T-helper 2 cell treated with Interferon-gamma antibody and Interleukin-4, amounts not matched to agents 5 μg/mL and 100 μg/mL, for 36 hours (primary cell): ENCODE data around the gene GLRX2.

ENCODE experiments used
- DNase-seq: peaks from one replicate; pipeline ENCODE4 v3.0.0; 2021; ENCODE audit warnings: low spot score
- H3K27ac Mint-ChIP-seq: one replicate; pipeline ENCODE4 v1.8.0; 2021; ENCODE audit warnings: mild to moderate bottlenecking, mixed read lengths
- H3K27me3 Mint-ChIP-seq: one replicate; pipeline ENCODE4 v1.8.0; 2021; ENCODE audit warnings: low read depth, mixed read lengths
- H3K36me3 Mint-ChIP-seq: one replicate; pipeline ENCODE4 v1.8.0; 2021; ENCODE audit warnings: low read depth, mixed read lengths
- H3K4me1 Mint-ChIP-seq: one replicate; pipeline ENCODE4 v1.8.0; 2021; ENCODE audit warnings: low read depth, mixed read lengths
- H3K4me3 Mint-ChIP-seq: one replicate; pipeline ENCODE4 v1.8.0; 2022; ENCODE audit warnings: mild to moderate bottlenecking, moderate library complexity, mixed read lengths
- H3K9me3 Mint-ChIP-seq: one replicate; pipeline ENCODE4 v1.8.0; 2021; ENCODE audit warnings: mixed read lengths

The GLRX2 gene, protein sequence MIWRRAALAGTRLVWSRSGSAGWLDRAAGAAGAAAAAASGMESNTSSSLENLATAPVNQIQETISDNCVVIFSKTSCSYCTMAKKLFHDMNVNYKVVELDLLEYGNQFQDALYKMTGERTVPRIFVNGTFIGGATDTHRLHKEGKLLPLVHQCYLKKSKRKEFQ

DNA sequence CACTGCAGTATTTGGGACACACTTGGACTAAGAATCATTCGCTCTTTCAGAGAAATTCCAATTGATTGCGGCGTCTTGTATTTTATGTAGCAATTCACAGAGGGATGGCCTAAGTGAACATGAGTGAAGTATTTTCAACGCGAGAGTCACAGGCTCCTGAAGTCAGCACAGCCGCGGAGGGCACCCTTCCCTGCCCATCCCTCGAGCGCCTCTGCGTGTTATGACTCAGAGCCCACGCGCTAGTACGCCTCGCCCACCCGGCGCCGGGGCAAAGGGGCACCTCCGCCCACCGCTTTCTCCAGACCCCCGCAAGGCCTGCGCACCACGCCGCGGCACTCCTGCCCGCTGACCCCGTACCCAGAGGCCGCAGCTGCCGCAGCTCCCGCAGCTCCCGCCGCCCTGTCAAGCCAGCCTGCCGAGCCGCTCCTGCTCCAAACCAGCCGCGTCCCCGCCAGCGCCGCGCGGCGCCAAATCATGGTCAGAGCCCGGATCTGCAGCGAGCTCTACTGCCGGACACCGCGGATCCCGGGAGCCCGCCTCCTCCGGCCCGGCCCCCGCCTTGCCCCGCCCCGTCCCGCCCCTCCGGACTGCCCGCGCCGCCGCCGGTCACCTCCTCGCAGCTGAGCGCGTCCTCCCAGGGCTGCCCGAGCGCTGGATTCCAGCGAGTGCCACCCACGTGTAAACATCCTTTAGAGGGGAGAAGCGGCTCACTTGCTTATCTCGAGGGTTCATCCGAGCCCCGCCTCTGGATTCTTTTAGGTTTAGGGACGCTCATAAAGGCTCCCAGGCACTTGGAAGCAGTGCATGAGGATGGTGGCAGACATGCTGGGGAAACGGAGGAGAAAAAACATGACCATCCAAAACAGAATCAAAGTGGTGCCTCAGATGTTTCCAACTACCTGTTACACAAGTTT, at the start of gene GLRX2:
Gene GLRX2, minus strand, starts transcription at position 508 of the 914 bp plus-strand sequence. Its CDS starts 32 bp downstream, at position 476.
- peaks cover 4% of the 10 kb centered on the region for H3K27me3 Mint-ChIP-seq
- H3K4me3 Mint-ChIP-seq = peak within 1 kb of the TSS; percentile 90
- H3K9me3 Mint-ChIP-seq = no peaks in the 10 kb centered on the region
- H3K27ac Mint-ChIP-seq = peak within 1 kb of the TSS; percentile 74
- H3K36me3 Mint-ChIP-seq = peaks cover 9% of the 10 kb centered on the region
- peak; percentile 63 for DNase-seq
- H3K4me1 Mint-ChIP-seq = peaks cover 19% of the 10 kb centered on the region

DNA sequence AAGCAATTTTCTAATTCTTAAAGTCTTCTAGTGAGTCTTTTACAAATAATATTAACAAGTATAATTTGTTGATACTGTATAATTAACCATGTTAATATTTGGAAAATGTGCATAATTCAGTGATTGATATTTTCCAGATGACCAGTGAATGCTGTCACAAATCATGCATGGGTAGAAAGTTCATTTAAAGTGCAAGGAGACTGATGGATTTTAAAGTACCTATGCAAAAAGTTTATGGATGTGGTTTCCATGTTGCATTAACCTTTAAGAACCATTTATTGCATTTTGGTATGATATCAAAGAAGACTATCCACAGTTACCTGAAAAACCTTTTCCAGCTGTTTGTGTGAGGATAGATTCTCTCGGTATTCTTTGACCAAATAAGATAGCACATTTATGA, 39.8 kb upstream of the GLRX2 start:
- H3K9me3 Mint-ChIP-seq = no peaks in the 10 kb centered on the region
- H3K27ac Mint-ChIP-seq = no peak overlapping the region
- H3K4me3 Mint-ChIP-seq = no peak overlapping the region

DNA sequence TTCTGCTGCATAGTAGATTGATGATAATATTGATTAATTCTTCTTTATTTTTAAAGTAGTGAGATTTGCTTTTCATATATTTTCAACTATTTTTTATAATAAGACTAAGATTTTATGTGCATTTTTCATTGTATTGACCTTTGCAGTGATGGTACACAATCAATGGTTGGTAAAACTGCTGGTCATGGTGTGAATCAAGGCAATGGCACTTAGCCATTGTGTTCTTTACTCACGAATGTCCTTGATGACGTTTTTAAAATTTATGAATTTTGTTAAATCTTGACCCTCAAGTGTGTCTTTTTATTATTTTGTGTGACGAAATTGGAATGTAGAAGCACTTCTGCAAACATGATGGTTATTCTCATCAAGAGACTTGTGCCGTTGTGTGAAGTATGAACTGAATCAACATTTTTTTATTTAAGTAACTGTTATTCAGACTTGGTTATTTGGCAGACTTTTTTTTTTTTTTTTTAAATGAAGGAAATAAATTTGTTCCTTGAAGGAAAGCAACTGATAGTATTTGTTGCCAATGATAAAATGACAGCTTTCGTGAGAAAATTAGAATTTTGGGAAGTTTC, 39.2 kb upstream of the GLRX2 start:
- Mint-ChIP-seq H3K27me3 (no peaks in the 10 kb centered on the region), H3K4me1 (peaks cover 9% of the 10 kb centered on the region), H3K27ac (no peak overlapping the region), H3K9me3 (no peaks in the 10 kb centered on the region), H3K4me3 (no peak overlapping the region), H3K36me3 (peaks cover 41% of the 10 kb centered on the region)
- DNase-seq = no peak

More for the DNA sequence above, 39.8 kb upstream of the GLRX2 start:
- Mint-ChIP-seq H3K27me3 (no peaks in the 10 kb centered on the region), H3K36me3 (peaks cover 36% of the 10 kb centered on the region), H3K4me1 (peaks cover 9% of the 10 kb centered on the region)
- no peak for DNase-seq

DNA sequence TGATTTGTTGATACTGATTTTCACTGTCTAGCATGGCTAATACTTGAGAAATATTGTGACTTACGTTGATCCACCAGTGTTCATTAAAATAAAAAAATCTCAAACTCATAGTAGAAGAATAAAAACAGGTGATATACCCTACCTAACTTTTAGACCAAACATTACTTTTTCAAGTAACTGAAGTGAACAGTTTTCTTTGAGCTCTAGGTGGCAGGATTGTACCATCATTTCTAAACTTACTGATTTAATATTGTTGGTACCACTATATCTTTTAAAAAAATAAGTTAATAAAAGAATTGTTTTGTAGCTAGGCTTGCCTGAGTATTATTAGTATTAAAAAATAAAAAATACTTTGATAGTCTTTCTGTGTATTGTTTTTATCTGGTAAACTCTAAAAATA, 38.1 kb upstream of the GLRX2 start:
- Mint-ChIP-seq H3K4me1 (peaks cover 10% of the 10 kb centered on the region), H3K27ac (no peak overlapping the region), H3K9me3 (no peaks in the 10 kb centered on the region), H3K4me3 (no peak overlapping the region), H3K36me3 (peaks cover 42% of the 10 kb centered on the region), H3K27me3 (no peaks in the 10 kb centered on the region)
- DNase-seq = no peak

DNA sequence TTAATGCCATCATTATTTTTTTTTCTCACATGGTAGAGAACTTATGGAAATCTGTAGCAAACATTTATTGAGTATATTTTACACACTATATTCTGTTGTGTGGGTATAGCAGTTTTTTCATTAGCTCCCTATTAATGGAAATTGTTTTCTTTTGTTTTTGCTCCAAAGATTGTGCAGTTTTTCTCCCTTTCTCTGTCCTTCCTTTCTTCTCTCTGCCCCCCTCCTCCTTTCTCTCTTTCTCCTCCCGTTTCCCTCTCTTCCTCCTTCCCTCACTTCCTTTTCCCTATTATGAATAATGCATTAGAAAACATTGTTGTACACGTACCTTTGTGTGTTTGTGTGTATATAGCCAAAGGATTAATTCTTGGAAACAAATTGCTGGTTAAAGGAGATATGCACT, 37.2 kb upstream of the GLRX2 start:
- peaks cover 10% of the 10 kb centered on the region for H3K4me1 Mint-ChIP-seq
- no peak overlapping the region for H3K4me3 Mint-ChIP-seq
- H3K27ac Mint-ChIP-seq = no peak overlapping the region
- H3K9me3 Mint-ChIP-seq = no peaks in the 10 kb centered on the region
- no peak for DNase-seq
- no peaks in the 10 kb centered on the region for H3K27me3 Mint-ChIP-seq
- H3K36me3 Mint-ChIP-seq = peaks cover 45% of the 10 kb centered on the region

DNA sequence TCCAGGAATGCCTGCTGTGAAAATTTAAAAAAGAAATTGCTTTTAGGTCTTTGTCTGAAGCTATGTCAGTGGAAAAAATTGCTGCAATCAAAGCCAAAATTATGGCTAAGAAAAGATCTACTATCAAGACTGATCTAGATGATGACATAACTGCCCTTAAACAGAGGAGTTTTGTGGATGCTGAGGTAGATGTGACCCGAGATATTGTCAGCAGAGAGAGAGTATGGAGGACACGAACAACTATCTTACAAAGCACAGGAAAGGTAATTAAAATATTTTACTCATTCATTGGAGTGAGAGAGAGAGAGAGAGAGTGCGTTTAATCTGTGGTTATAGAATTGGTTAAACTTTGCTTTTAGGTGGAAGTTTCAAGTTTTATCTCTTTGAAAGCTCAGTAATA, 36.6 kb upstream of the GLRX2 start:
- peaks cover 10% of the 10 kb centered on the region for H3K4me1 Mint-ChIP-seq
- peak overlapping the region; percentile 60 for H3K27ac Mint-ChIP-seq
- no peak overlapping the region for H3K4me3 Mint-ChIP-seq
- peaks cover 43% of the 10 kb centered on the region for H3K36me3 Mint-ChIP-seq
- DNase-seq = peak; percentile 37
- no peaks in the 10 kb centered on the region for H3K27me3 Mint-ChIP-seq
- H3K9me3 Mint-ChIP-seq = no peaks in the 10 kb centered on the region

DNA sequence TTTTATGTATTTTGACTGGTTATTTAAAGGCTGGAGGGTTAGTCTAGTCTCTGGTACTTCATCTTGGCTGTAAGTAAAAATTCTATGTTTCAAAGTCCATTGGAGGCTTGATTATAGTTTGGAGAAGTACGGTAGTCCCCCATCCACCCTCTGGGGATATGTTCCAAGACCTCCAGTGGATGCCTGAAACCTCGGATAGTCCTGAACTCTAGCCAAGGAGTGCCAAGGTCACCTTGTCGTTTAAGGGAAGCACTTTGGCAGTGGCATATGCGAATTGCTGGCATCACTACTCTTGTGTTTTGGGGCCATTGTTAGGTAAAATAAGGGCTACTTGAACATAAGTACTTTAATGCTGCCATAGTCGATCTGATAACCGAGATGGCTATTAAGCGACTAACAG, 35.0 kb upstream of the GLRX2 start:
- H3K4me1 Mint-ChIP-seq = peaks cover 10% of the 10 kb centered on the region
- H3K4me3 Mint-ChIP-seq = no peak overlapping the region
- no peaks in the 10 kb centered on the region for H3K27me3 Mint-ChIP-seq
- H3K9me3 Mint-ChIP-seq = no peaks in the 10 kb centered on the region
- H3K27ac Mint-ChIP-seq = no peak overlapping the region
- peaks cover 45% of the 10 kb centered on the region for H3K36me3 Mint-ChIP-seq
- no peak for DNase-seq

DNA sequence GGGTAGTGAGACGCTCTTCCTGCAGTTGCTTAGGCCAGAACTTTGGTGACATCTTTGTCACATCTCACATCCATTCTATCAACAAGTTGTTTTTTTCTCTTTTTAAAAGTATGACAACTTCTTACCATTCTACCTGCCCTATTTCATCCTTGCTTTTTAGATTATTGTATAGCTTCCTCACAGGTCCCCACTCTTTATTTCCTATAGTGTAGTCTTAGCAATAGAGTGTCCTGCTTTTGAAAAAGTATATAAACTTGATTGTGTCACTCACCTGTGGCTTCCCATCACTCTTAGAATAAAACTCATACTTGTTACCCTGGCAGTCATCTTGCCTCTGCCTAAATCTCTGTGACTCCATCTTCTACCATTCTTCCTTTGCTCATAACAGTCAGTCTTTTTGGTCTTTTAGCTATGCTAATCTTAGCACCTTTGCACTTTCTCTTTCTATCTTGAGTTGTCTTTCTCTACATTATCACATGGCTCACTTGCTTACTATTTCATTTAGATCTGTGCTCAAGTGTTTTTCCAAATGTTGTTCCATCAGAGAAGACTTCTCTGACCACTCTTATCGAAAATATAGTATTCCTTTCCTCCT, 26.1 kb upstream of the GLRX2 start:
- H3K4me3 Mint-ChIP-seq = no peak overlapping the region
- peaks cover 14% of the 10 kb centered on the region for H3K4me1 Mint-ChIP-seq
- H3K27ac Mint-ChIP-seq = peak overlapping the region; percentile 7
- H3K9me3 Mint-ChIP-seq = no peaks in the 10 kb centered on the region
- peaks cover 40% of the 10 kb centered on the region for H3K36me3 Mint-ChIP-seq
- DNase-seq = no peak
- H3K27me3 Mint-ChIP-seq = no peaks in the 10 kb centered on the region

DNA sequence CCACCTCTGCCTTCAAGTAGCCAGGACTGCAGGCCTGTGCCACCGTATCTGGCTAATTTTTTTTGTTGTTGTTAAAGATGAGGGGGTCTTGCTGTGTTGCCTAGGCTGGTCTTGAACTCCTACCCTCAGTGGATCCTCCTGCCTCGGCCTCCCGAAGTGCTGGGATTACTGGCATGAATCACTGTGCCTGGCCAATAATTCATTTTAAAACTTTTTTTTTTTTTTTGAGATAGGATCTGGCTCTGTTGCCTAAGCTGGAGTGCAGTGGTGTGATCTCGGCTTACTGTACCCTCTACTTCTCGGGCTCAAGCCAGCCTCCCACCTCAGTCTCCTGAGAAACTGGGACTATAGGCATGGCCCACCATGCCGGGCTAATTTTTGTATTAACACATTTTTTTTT, 20.2 kb upstream of the GLRX2 start:
- Mint-ChIP-seq H3K4me3 (no peak overlapping the region), H3K4me1 (peaks cover 27% of the 10 kb centered on the region)

DNA sequence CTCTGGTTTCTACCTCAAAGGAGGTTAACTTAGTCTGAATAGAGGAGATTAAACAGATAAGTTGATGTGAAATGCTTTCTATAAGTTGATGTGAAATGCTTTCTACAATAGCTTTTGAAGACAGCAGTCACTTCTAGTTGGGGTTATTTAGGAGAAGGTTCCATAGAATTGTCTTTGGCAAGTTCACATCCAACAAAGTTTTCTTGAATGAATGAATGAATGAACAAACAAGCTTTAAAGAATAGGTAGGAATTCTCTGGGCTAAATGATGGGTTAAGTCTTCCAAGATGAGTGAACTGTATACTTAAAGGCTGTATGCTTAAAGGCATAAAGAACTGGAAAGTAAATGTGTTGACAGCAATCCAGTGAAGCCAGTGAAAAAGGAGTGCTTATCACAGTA, 18.5 kb upstream of the GLRX2 start:
- DNase-seq = no peak
- Mint-ChIP-seq H3K4me1 (peaks cover 34% of the 10 kb centered on the region), H3K27me3 (peaks cover 4% of the 10 kb centered on the region), H3K27ac (peak overlapping the region; percentile 47), H3K9me3 (no peaks in the 10 kb centered on the region), H3K36me3 (peaks cover 27% of the 10 kb centered on the region), H3K4me3 (peak overlapping the region; percentile 96)

More for the DNA sequence above, 20.2 kb upstream of the GLRX2 start:
- Mint-ChIP-seq H3K27ac (no peak overlapping the region), H3K27me3 (peaks cover 3% of the 10 kb centered on the region), H3K9me3 (no peaks in the 10 kb centered on the region), H3K36me3 (peaks cover 30% of the 10 kb centered on the region)
- DNase-seq = no peak

DNA sequence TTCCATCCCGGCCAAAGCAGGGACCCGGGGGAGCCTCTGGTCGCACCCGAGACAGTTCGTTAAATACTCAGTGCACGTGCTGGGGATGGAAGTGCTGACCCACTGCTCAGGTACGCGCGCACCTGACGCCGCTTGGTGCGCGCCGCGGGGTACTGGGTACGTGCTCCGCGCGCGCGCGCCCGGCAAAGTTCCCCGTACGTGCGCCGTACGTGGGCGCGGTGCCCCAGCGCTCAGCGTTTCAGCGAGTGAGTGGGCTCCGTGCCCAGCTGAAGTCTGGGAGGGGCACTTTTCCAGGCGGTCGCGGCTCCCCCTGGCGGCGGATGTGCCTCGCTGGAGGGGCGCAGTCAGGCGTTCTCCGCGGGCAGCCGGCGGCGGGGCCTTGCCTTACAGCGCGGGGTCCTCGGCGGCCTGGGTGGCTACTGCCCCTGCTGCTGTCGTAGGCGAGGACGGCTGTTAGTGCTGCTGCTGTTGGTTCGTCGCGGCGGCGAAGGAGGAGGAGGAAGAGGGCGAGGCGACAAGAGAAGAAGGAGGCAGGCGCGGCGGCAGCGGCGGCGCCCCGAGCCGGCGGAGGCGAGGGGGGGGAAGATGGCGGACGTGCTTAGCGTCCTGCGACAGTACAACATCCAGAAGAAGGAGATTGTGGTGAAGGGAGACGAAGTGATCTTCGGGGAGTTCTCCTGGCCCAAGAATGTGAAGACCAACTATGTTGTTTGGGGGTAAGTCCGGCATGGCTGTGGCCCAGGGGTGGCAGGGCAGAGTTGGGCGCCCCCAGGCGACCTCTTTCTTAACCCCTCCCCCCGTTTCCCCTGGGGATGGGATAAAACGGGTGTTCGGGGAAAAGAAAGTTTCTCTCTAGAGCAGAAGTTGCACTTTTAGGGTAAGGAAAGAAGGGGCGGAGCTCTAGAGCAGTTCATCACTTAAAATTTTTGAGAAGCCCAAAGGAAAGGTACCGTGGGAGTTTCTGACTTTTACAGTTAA, 16.7 kb upstream of the GLRX2 start, which contains the start of gene CDC73:
Gene CDC73, plus strand, starts transcription at position 416 of the 978 bp plus-strand sequence. Its CDS starts 170 bp downstream, at position 586.
- H3K9me3 Mint-ChIP-seq = no peaks in the 10 kb centered on the region
- DNase-seq = peak; percentile 98
- H3K27ac Mint-ChIP-seq = peak within 1 kb of the TSS; percentile 93
- peaks cover 37% of the 10 kb centered on the region for H3K4me1 Mint-ChIP-seq
- peaks cover 20% of the 10 kb centered on the region for H3K36me3 Mint-ChIP-seq
- H3K4me3 Mint-ChIP-seq = peak within 1 kb of the TSS; percentile 96
- H3K27me3 Mint-ChIP-seq = peaks cover 9% of the 10 kb centered on the region

DNA sequence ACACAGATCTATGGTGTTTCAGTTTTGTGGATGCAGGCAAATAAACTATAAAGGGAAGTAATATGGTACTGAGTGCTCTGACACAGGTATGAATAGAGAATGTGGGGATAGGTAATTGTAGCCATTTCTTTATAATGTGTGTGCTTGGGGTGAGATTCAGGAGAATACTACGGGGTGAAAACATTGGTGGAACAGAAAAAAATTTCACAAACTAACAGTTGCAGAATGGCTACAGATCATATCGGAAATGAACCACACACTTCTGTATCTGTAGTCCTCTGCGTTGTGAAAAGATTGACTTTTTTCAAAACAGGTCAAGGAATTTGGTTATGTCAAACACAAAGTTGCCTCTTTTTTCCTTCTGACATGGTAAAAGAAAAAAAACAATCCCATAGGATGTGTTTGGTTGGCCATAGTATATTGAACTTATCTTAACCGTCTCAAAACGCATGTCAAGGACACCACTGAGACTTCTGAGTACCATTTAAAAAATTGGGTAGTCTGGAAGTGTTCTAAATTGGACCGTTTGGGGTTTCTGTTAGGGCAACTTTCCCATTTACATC, 15.5 kb upstream of the GLRX2 start:
- Mint-ChIP-seq H3K27me3 (peaks cover 14% of the 10 kb centered on the region), H3K4me1 (peaks cover 37% of the 10 kb centered on the region), H3K9me3 (no peaks in the 10 kb centered on the region), H3K36me3 (peaks cover 14% of the 10 kb centered on the region), H3K27ac (peak overlapping the region; percentile 67), H3K4me3 (peak overlapping the region; percentile 96)
- no peak for DNase-seq
